H9 (cell line): ENCODE measurements around the gene C19orf53. TPM values are rescaled to one million over a fixed set of nuclear protein-coding genes. Genes with fewer than 3 reads are reported as not detected.

Experiments
- DNase-seq: peaks from one replicate; pipeline ENCODE4 v3.0.0-alpha.2; 2017
- H2AFZ ChIP-seq: one replicate; pipeline ENCODE4 v1.6.1; 2013; ENCODE audit warnings: mild to moderate bottlenecking, low read length, control low read depth, moderate library complexity
- H2AK5ac ChIP-seq: 2 replicates; pipeline ENCODE4 v1.6.1; 2013; ENCODE audit warnings: low read length, control low read depth, mixed read lengths; ENCODE audit not compliant: insufficient read length
- H2BK120ac ChIP-seq: one replicate; pipeline ENCODE4 v1.6.1; 2013; ENCODE audit warnings: low read depth, mild to moderate bottlenecking, low read length, control low read depth, inconsistent platforms; ENCODE audit not compliant: poor library complexity, severe bottlenecking
- H2BK12ac ChIP-seq: 2 replicates; pipeline ENCODE4 v1.6.1; 2013; ENCODE audit warnings: low read length, control low read depth, mixed read lengths, low read depth; ENCODE audit not compliant: insufficient read length
- H2BK15ac ChIP-seq: 2 replicates; pipeline ENCODE4 v1.6.1; 2013; ENCODE audit warnings: low read depth, low read length, control low read depth
- H2BK20ac ChIP-seq: one replicate; pipeline ENCODE4 v1.6.1; 2013; ENCODE audit warnings: low read depth, mild to moderate bottlenecking, low read length, control low read depth, inconsistent platforms; ENCODE audit not compliant: poor library complexity, severe bottlenecking
- H2BK5ac ChIP-seq: 2 replicates; pipeline ENCODE4 v1.6.1; 2013; ENCODE audit warnings: low read length, control low read depth, mixed read lengths; ENCODE audit not compliant: insufficient read length
- H3K14ac ChIP-seq: 2 replicates; pipeline ENCODE4 v1.6.1; 2013; ENCODE audit warnings: low read length, control low read depth; ENCODE audit not compliant: insufficient read depth
- H3K18ac ChIP-seq: 2 replicates; pipeline ENCODE4 v1.6.1; 2013; ENCODE audit warnings: low read depth, mild to moderate bottlenecking, mixed read lengths, low read length, control low read depth; ENCODE audit not compliant: insufficient read length
- H3K23ac ChIP-seq: 2 replicates; pipeline ENCODE4 v1.6.1; 2013; ENCODE audit warnings: low read length, control low read depth, mixed read lengths, low read depth; ENCODE audit not compliant: insufficient read length
- H3K23me2 ChIP-seq: 2 replicates; pipeline ENCODE4 v1.6.1; 2013; ENCODE audit warnings: low read depth, mild to moderate bottlenecking, mixed read lengths, low read length, control low read depth; ENCODE audit not compliant: insufficient read length, poor library complexity, severe bottlenecking
- H3K27ac ChIP-seq: 2 replicates; pipeline ENCODE4 v1.5.1; 2013; ENCODE audit warnings: low read length, control low read depth, mixed read lengths, low read depth; ENCODE audit not compliant: insufficient read length
- H3K27me3 ChIP-seq: 2 replicates; pipeline ENCODE4 v1.6.1; 2013; ENCODE audit warnings: low read length, control low read depth, inconsistent platforms; ENCODE audit not compliant: insufficient read depth
- H3K4ac ChIP-seq: 2 replicates; pipeline ENCODE4 v1.6.1; 2013; ENCODE audit warnings: low read depth, mild to moderate bottlenecking, control low read depth, inconsistent platforms, low read length, moderate library complexity
- H3K4me1 ChIP-seq: 2 replicates; pipeline ENCODE4 v1.6.1; 2013; ENCODE audit warnings: low read length, control low read depth, inconsistent platforms; ENCODE audit not compliant: insufficient read depth
- H3K4me2 ChIP-seq: 2 replicates; pipeline ENCODE4 v1.6.1; 2013; ENCODE audit warnings: low read length, control low read depth, mixed read lengths; ENCODE audit not compliant: insufficient read length, insufficient read depth
- H3K56ac ChIP-seq: 2 replicates; pipeline ENCODE4 v1.6.1; 2013; ENCODE audit warnings: low read depth, mild to moderate bottlenecking, mixed read lengths, low read length, control low read depth; ENCODE audit not compliant: insufficient read length
- H3K79me1 ChIP-seq: 2 replicates; pipeline ENCODE4 v1.6.1; 2013; ENCODE audit warnings: low read depth, mild to moderate bottlenecking, moderate library complexity, low read length, control low read depth, inconsistent platforms; ENCODE audit not compliant: insufficient read depth, poor library complexity, severe bottlenecking
- H3K79me2 ChIP-seq: 2 replicates; pipeline ENCODE4 v1.6.1; 2013; ENCODE audit warnings: low read length, control low read depth, inconsistent platforms; ENCODE audit not compliant: insufficient read depth
- H3K9ac ChIP-seq: 2 replicates; pipeline ENCODE4 v1.6.1; 2013; ENCODE audit warnings: low read length, control low read depth, mixed read lengths; ENCODE audit not compliant: insufficient read length; ENCODE audit errors: extremely low read depth
- H3K9me3 ChIP-seq: one replicate; pipeline ENCODE4 v1.6.1; 2013; ENCODE audit warnings: low read depth, low read length, inconsistent platforms; ENCODE audit not compliant: control insufficient read depth
- H3T11ph ChIP-seq: one replicate; pipeline ENCODE4 v1.6.1; 2013; ENCODE audit warnings: mild to moderate bottlenecking, low read length, control low read depth, inconsistent platforms
- H4K20me1 ChIP-seq: one replicate; pipeline ENCODE4 v1.6.1; 2013; ENCODE audit not compliant: control insufficient read depth, insufficient read length, insufficient read depth
- H4K5ac ChIP-seq: 2 replicates; pipeline ENCODE4 v1.6.1; 2013; ENCODE audit warnings: low read depth, mild to moderate bottlenecking, mixed read lengths, low read length, control low read depth; ENCODE audit not compliant: insufficient read length
- H4K8ac ChIP-seq: replicated peaks from 2 replicates; pipeline ENCODE4 v1.6.1; 2013; ENCODE audit warnings: low read length, control low read depth, mixed read lengths, low read depth; ENCODE audit not compliant: insufficient read length
- H4K91ac ChIP-seq: 2 replicates; pipeline ENCODE4 v1.6.1; 2013; ENCODE audit warnings: low read depth, mild to moderate bottlenecking, moderate library complexity, mixed read lengths, low read length, control low read depth; ENCODE audit not compliant: insufficient read length
- H3K27ac Mint-ChIP-seq, 3 experiments: 2 replicates in 2 of 3; 3 replicates in 1 of 3; pipeline ENCODE4 v1.8.0; 2020 to 2021; ENCODE audit warnings: mixed read lengths in 3 of 3, mild to moderate bottlenecking in 1 of 3, moderate library complexity in 1 of 3
- H3K27me3 Mint-ChIP-seq: 2 replicates; pipeline ENCODE4 v1.8.0; 2021; ENCODE audit warnings: low read depth, mild to moderate bottlenecking, moderate library complexity, mixed read lengths
- H3K36me3 Mint-ChIP-seq, 3 experiments: 2 replicates in 2 of 3; 3 replicates in 1 of 3; pipeline ENCODE4 v1.8.0; 2020 to 2021; ENCODE audit warnings: low read depth in 3 of 3, mixed read lengths in 3 of 3; ENCODE audit not compliant: insufficient read depth in 1 of 3
- H3K4me1 Mint-ChIP-seq, 2 experiments: 2 replicates each; pipeline ENCODE4 v1.8.0; 2020; ENCODE audit warnings: mixed read lengths in 2 of 2
- H3K4me3 Mint-ChIP-seq, 2 experiments: 2 replicates in 1 of 2; 3 replicates in 1 of 2; pipeline ENCODE4 v1.8.0; 2020 to 2021; ENCODE audit warnings: mild to moderate bottlenecking in 2 of 2, mixed read lengths in 2 of 2, moderate library complexity in 1 of 2
- H3K9me3 Mint-ChIP-seq, 2 experiments: 2 replicates in 1 of 2; 3 replicates in 1 of 2; pipeline ENCODE4 v1.8.0; 2020; ENCODE audit warnings: mild to moderate bottlenecking in 2 of 2, mixed read lengths in 2 of 2, moderate library complexity in 1 of 2
- WGBS: extraction: QIAGEN DNeasy Blood & Tissue Kit; methylation state at CpG from one replicate; pipeline ENCODE4 v1.1.7; 2013; ENCODE audit warnings: missing lambda C conversion rate, low lambda C conversion rate, mixed read lengths; ENCODE audit not compliant: insufficient read length; ENCODE audit errors: extremely low coverage; 5-methylcytosine and 5-hydroxymethylcytosine counted together
- total RNA-seq: library from RNA; stranded (reverse); gene quantifications from 2 replicates; pipeline ENCODE4 v1.2.1, GENCODE V29; 2021
- TF ChIP-seq, protein P1 (sequence below): fragments of 200-600 bp; sonication (generic); conservative IDR thresholded peaks from 3 replicates; pipeline ENCODE4 v1.8.0; 2021; ENCODE audit warnings: antibody characterized with exemption, mild to moderate bottlenecking

Gene C19orf53
- total RNA-seq, 1 experiment from 2014 or later: 129 TPM

GRCh38 chr19:13758795-13759194 is 15.5 kb upstream of the C19orf53 start:
- no peak overlapping the region for H3K9ac ChIP-seq
- no peak overlapping the region for H2AFZ ChIP-seq
- no peak overlapping the region for H3K18ac ChIP-seq
- H2BK5ac ChIP-seq: no peak overlapping the region
- no peak overlapping the region for H3K56ac ChIP-seq
- no peak overlapping the region for H3K4me2 ChIP-seq
- Mint-ChIP-seq H3K27me3 (peaks cover 1% of the 10 kb centered on the region; the same call in 1 of the 2 replicates), H3K36me3 (peaks cover 21 to 73% (median 71%) of the 10 kb centered on the region in 3 experiments; a peak in 6 of 7 replicates), H3K4me3 (no peak overlapping the region), H3K9me3 (no peaks in the 10 kb centered on the region), H3K27ac (no peak overlapping the region), H3K4me1 (0 out of 4 replicates have a peak, but pooled peaks cover 0 to under 1% of the 10 kb centered on the region in 2 experiments)
- no peak overlapping the region for H2AK5ac ChIP-seq
- no peak overlapping the region for H3K23ac ChIP-seq
- no peak overlapping the region for H2BK20ac ChIP-seq
- WGBS: no CpG with 5 or more reads among the region's 24 CpGs
- H3K79me2 ChIP-seq: no peaks in the 10 kb centered on the region
- TF ChIP-seq, protein P1, sequence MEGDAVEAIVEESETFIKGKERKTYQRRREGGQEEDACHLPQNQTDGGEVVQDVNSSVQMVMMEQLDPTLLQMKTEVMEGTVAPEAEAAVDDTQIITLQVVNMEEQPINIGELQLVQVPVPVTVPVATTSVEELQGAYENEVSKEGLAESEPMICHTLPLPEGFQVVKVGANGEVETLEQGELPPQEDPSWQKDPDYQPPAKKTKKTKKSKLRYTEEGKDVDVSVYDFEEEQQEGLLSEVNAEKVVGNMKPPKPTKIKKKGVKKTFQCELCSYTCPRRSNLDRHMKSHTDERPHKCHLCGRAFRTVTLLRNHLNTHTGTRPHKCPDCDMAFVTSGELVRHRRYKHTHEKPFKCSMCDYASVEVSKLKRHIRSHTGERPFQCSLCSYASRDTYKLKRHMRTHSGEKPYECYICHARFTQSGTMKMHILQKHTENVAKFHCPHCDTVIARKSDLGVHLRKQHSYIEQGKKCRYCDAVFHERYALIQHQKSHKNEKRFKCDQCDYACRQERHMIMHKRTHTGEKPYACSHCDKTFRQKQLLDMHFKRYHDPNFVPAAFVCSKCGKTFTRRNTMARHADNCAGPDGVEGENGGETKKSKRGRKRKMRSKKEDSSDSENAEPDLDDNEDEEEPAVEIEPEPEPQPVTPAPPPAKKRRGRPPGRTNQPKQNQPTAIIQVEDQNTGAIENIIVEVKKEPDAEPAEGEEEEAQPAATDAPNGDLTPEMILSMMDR: no peak
- H3K4ac ChIP-seq: no peak overlapping the region
- H2BK15ac ChIP-seq: no peak overlapping the region
- H4K20me1 ChIP-seq: no peaks in the 10 kb centered on the region
- no peak overlapping the region for H4K8ac ChIP-seq
- no peak overlapping the region for H3T11ph ChIP-seq
- no peak overlapping the region for H4K91ac ChIP-seq
- no peak overlapping the region for H3K27ac ChIP-seq
- no peak overlapping the region for H4K5ac ChIP-seq
- no peak overlapping the region for H3K14ac ChIP-seq
- no peaks in the 10 kb centered on the region for H3K9me3 ChIP-seq
- no peaks in the 10 kb centered on the region for H3K79me1 ChIP-seq
- no peaks in the 10 kb centered on the region for H3K23me2 ChIP-seq
- no peak for DNase-seq
- no peaks in the 10 kb centered on the region for H3K4me1 ChIP-seq
- H2BK12ac ChIP-seq: no peak overlapping the region
- H2BK120ac ChIP-seq: no peak overlapping the region
- H3K27me3 ChIP-seq: no peaks in the 10 kb centered on the region
